GM12878 (cell line): ENCODE measurements around the gene CYSTM1. TPM values are rescaled to one million over a fixed set of nuclear protein-coding genes. Genes with fewer than 3 reads are reported as not detected.

Experiments
- ATAC-seq: fragments of 200-7000 bp; cut with Tn5 transposase; 3 replicates; pipeline ENCODE4 v1.9.1; 2020; ENCODE audit warnings: mild to moderate bottlenecking, moderate library complexity
- BruUV-seq: library from RNA; stranded (reverse); fragments of 400-500 nt; replicated peaks from 2 replicates; lab custom pipeline; 2021; lab: Mats Ljungman, UMichigan
- CTCF ChIA-PET: fragments of 300-600 bp; sonication (Branson Sonifier 250); formaldehyde crosslinking; extraction: SDS; loops from one replicate; lab custom pipeline; 2021; ENCODE audit warnings: inconsistent platforms; lab: Yijun Ruan, JAX
- POLR2A ChIA-PET: fragments of 350-600 bp; formaldehyde crosslinking; extraction: SDS; loops from one replicate; lab custom pipeline; 2021; ENCODE audit warnings: inconsistent platforms; lab: Charles Lee
- RAD21 ChIA-PET: fragments of 300-600 bp; sonication (Branson Sonifier 250); formaldehyde crosslinking; loops from one replicate; lab custom pipeline; 2023; ENCODE audit warnings: antibody characterized with exemption; ENCODE audit not compliant: unreplicated experiment; lab: Charles Lee
- SMC1A ChIA-PET: fragments of 300-600 bp; sonication (Branson Sonifier 250); formaldehyde crosslinking; loops from one replicate; lab custom pipeline; 2023; ENCODE audit not compliant: unreplicated experiment, uncharacterized antibody; lab: Charles Lee
- DNase-seq: peaks from one replicate; pipeline ENCODE4 v3.0.0-alpha.2; 2011; ENCODE audit warnings: low read depth, low spot score
- FAIRE-seq: peaks from 3 replicates; lab custom pipeline; 2011; peaks lifted over from hg19 to GRCh38; lab: Jason Lieb, UNC
- H2AFZ ChIP-seq: 2 replicates; pipeline ENCODE4 v1.6.0; 2011; ENCODE audit warnings: low read depth, low read length, control low read depth; ENCODE audit not compliant: control insufficient read depth
- H3K27ac ChIP-seq: 2 replicates; pipeline ENCODE4 v1.5.1; 2011; ENCODE audit warnings: control low read depth; ENCODE audit not compliant: control insufficient read depth, insufficient read depth
- H3K27me3 ChIP-seq, 2 experiments: replicated peaks in 1 of 2; 2 replicates each; pipeline versions ENCODE4 v1.6.0 to v1.6.1; 2011; ENCODE audit warnings: low read length in 1 of 2; ENCODE audit not compliant: control insufficient read depth in 2 of 2, insufficient read depth in 2 of 2
- H3K36me3 ChIP-seq, 2 experiments: 2 replicates each; pipeline ENCODE4 v1.5.1; 2011; ENCODE audit warnings: low read length in 1 of 2; ENCODE audit not compliant: control insufficient read depth in 2 of 2, insufficient read depth in 2 of 2
- H3K4me1 ChIP-seq: 2 replicates; pipeline ENCODE4 v1.6.1; 2011; ENCODE audit warnings: mild to moderate bottlenecking, low read length, moderate library complexity, mixed read lengths; ENCODE audit not compliant: control insufficient read depth, insufficient read depth
- H3K4me2 ChIP-seq: 2 replicates; pipeline ENCODE4 v1.6.0; 2011; ENCODE audit warnings: control low read depth; ENCODE audit not compliant: control insufficient read depth, insufficient read depth
- H3K4me3 ChIP-seq: fragments of 200-600 bp; sonication (generic); 2 replicates; pipeline ENCODE4 v1.5.1; 2016
- H3K79me2 ChIP-seq: 2 replicates; pipeline ENCODE4 v1.6.0; 2011; ENCODE audit warnings: low read length; ENCODE audit not compliant: control insufficient read depth, insufficient read depth
- H3K9ac ChIP-seq: 2 replicates; pipeline ENCODE4 v1.8.0; 2011; ENCODE audit warnings: low read length, control low read depth, mixed read lengths; ENCODE audit not compliant: control insufficient read depth, insufficient read depth
- H3K9me3 ChIP-seq: replicated peaks from 3 replicates; pipeline ENCODE4 v1.5.1; 2011; ENCODE audit warnings: mild to moderate bottlenecking, low read length; ENCODE audit not compliant: control insufficient read depth, insufficient read depth
- H4K20me1 ChIP-seq: 2 replicates; pipeline ENCODE4 v1.6.0; 2011; ENCODE audit not compliant: control insufficient read depth, insufficient read depth
- BHLHE40 ChIP-seq, 2 experiments: fragments of 450-650 bp in 1 of 2; IDR thresholded peaks; 2 replicates each; pipeline ENCODE4 v1.6.1; 2011 to 2017; ENCODE audit warnings: low read depth in 2 of 2, borderline replicate concordance in 1 of 2, improper control_type of control experiment in 1 of 2, low read length in 1 of 2, mild to moderate bottlenecking in 1 of 2
- JUND ChIP-seq: IDR thresholded peaks from 2 replicates; pipeline ENCODE4 v1.6.1; 2012; ENCODE audit warnings: low read depth, mild to moderate bottlenecking, low read length, improper control_type of control experiment, moderate library complexity
- KDM1A ChIP-seq: fragments of 200-600 bp; sonication (generic); IDR thresholded peaks from 2 replicates; pipeline ENCODE4 v1.6.1; 2016; ENCODE audit warnings: borderline replicate concordance
- MYB ChIP-seq: fragments of 150-350 bp; IDR thresholded peaks from 2 replicates; pipeline ENCODE4 v1.6.1; 2014; ENCODE audit warnings: mild to moderate bottlenecking, low read depth, low read length, borderline replicate concordance
- NR2F1 ChIP-seq: fragments of 450-650 bp; conservative IDR thresholded peaks from 2 replicates; pipeline ENCODE4 v1.6.1; 2017; ENCODE audit warnings: mild to moderate bottlenecking
- SIN3A ChIP-seq: IDR thresholded peaks from 2 replicates; pipeline ENCODE4 v1.6.1; 2012; ENCODE audit warnings: low read depth, low read length, improper control_type of control experiment
- TCF12 ChIP-seq: IDR thresholded peaks from 2 replicates; pipeline ENCODE4 v1.6.1; 2011; ENCODE audit warnings: low read depth, mild to moderate bottlenecking, low read length
- USF1 ChIP-seq: IDR thresholded peaks from 2 replicates; pipeline ENCODE4 v1.6.1; 2011; ENCODE audit warnings: borderline replicate concordance, low read depth, mild to moderate bottlenecking, moderate library complexity, mixed read lengths, low read length; ENCODE audit not compliant: insufficient read depth; ENCODE audit errors: extremely low read length
- ZNF274 ChIP-seq: IDR thresholded peaks from one replicate; pipeline ENCODE4 v1.8.0; 2011; ENCODE audit not compliant: insufficient read length, insufficient read depth
- WGBS: methylation state at CpG from one replicate; pipeline ENCODE4 v1.1.6; 2016; ENCODE audit warnings: low lambda C conversion rate; ENCODE audit not compliant: insufficient replicate concordance, insufficient coverage; ENCODE audit errors: missing lambda C conversion rate; 5-methylcytosine and 5-hydroxymethylcytosine counted together
- in situ Hi-C: fragments of 300-500 bp; cut with MboI; formaldehyde crosslinking; loops from 9 replicates; pipeline ENCODE4 v1.14.3; 2018; ENCODE audit warnings: mixed read lengths
- intact Hi-C: fragments of 100-400 bp; cut with micrococcal nuclease; formaldehyde crosslinking; loops from one replicate; pipeline ENCODE4 v1.14.2; 2022; ENCODE audit not compliant: unreplicated experiment
- polyA plus RNA-seq, 11 experiments: library from polyadenylated mRNA; depleted of rRNA in 4 of 11; unstranded in 6 of 11; stranded (reverse) in 5 of 11; fragments of >200 nt; fragmentation: Nextera tagmentation in 4 of 11; fragmentation: Illumina TruSeq in 1 of 11; extraction: Ambion mirVana in 4 of 11; extraction: Trizol in 1 of 11; gene quantifications; 1 replicate in 1 of 11; 2 replicates in 10 of 11; pipeline versions ENCODE4 v1.2.1 to v1.2.3, GENCODE V29; 2011 to 2016; ENCODE audit warnings: inconsistent platforms in 2 of 11, missing spikeins in 2 of 11, low read depth in 1 of 11
- total RNA-seq, 4 experiments: library from RNA; depleted of rRNA in 3 of 4; stranded (reverse); fragments of >200 nt in 3 of 4; fragmentation: Illumina TruSeq in 1 of 4; extraction: Trizol in 1 of 4; gene quantifications; 2 replicates each; pipeline versions ENCODE4 v1.2.1 to v1.2.3, GENCODE V29; 2013 to 2021

CYSTM1 gene
- total and polyA plus RNA-seq, 10 of the 15 experiments (the other 5 are each of a cell fraction or from before 2014, with no cell fraction given), result 52.7 to 261 (median 98.7) TPM

GRCh38 chr5:140153255-140153654 is 21.7 kb upstream of the CYSTM1 start:
- SMC1A ChIA-PET, result interaction anchor here (1.3 to 5.8 kb wide), 3 partner anchors 9 to 184 kb away, joined by 3 to 58 read pairs (median 5); no protein-coding TSS in a partner anchor
- WGBS, result 38% methylated on average over 7 of the region's 7 CpGs
- DNase-seq (no peak), FAIRE-seq (no peak), ATAC-seq (no peak)
- H3K36me3 ChIP-seq, result no peaks in the 10 kb centered on the region
- H3K4me3 ChIP-seq, result no peak overlapping the region
- H3K4me2 ChIP-seq, result no peak overlapping the region
- H3K79me2 ChIP-seq, result no peaks in the 10 kb centered on the region
- POLR2A ChIA-PET, result no interaction called here
- CTCF ChIA-PET, result interaction anchor here (0.6 to 19.8 kb wide), 7 partner anchors 8 to 365 kb away, joined by 3 to 353 read pairs (median 10); no protein-coding TSS in a partner anchor
- intact Hi-C loops (no loop called here), in situ Hi-C loops (loop anchor here (5.0 kb wide), 1 partner anchor 71 kb away; no protein-coding TSS in a partner anchor)
- no peak overlapping the region for H3K27ac ChIP-seq
- no TSS peak for BruUV-seq
- H4K20me1 ChIP-seq, result no peaks in the 10 kb centered on the region
- H2AFZ ChIP-seq, result no peak overlapping the region
- H3K4me1 ChIP-seq, result peaks cover 4% of the 10 kb centered on the region
- RAD21 ChIA-PET, result interaction anchor here (1.4 to 8.0 kb wide), 2 partner anchors 10 to 80 kb away, joined by 4 to 60 read pairs; no protein-coding TSS in a partner anchor
- no peaks in the 10 kb centered on the region for H3K27me3 ChIP-seq
- no peaks in the 10 kb centered on the region for H3K9me3 ChIP-seq
- H3K9ac ChIP-seq, result no peak overlapping the region
- TF ChIP-seq NR2F1 (no peak), USF1 (no peak), BHLHE40 (IDR thresholded peaks at IDR 0.05; ENCODE audit: borderline replicate concordance in 1 of 2, low read depth in 2 of 2, low read length in 1 of 2) (no peak), ZNF274 (no peak), SIN3A (no peak), TCF12 (no peak), MYB (no peak), JUND (no peak), KDM1A (no peak)
